OCI-LY1 (cell line): ENCODE results near the gene TNS1.

ENCODE experiments used
- H2AFZ ChIP-seq: fragments of 200-600 bp; sonication (generic), shearing (Covaris generic); 2 replicates; pipeline ENCODE4 v1.6.0; 2014; ENCODE audit warnings: antibody characterized with exemption, mild to moderate bottlenecking, low read length
- H3F3A ChIP-seq: fragments of 200-600 bp; sonication (generic), shearing (Covaris generic); 2 replicates; pipeline ENCODE4 v1.6.0; 2014; ENCODE audit warnings: mild to moderate bottlenecking, antibody characterized with exemption, low read length, moderate library complexity; ENCODE audit not compliant: insufficient read depth
- H3K27ac ChIP-seq: fragments of 200-600 bp; sonication (generic); 2 replicates; pipeline ENCODE4 v1.5.1; 2014; ENCODE audit warnings: low read length, mixed run types, mild to moderate bottlenecking, low read depth; ENCODE audit not compliant: poor library complexity, severe bottlenecking
- H3K27me3 ChIP-seq: fragments of 200-600 bp; sonication (generic); 2 replicates; pipeline ENCODE4 v1.6.0; 2014; ENCODE audit warnings: antibody characterized with exemption, mild to moderate bottlenecking, low read length, moderate library complexity; ENCODE audit not compliant: insufficient read depth
- H3K36me3 ChIP-seq: fragments of 200-600 bp; sonication (generic); 2 replicates; pipeline ENCODE4 v1.6.1; 2014; ENCODE audit warnings: mild to moderate bottlenecking, antibody characterized with exemption, low read length, moderate library complexity, mixed read lengths; ENCODE audit not compliant: insufficient read depth
- H3K4me1 ChIP-seq: fragments of 200-600 bp; sonication (generic); 2 replicates; pipeline ENCODE4 v1.5.1; 2014; ENCODE audit warnings: mild to moderate bottlenecking, low read length, moderate library complexity; ENCODE audit not compliant: insufficient read depth, severe bottlenecking
- H3K4me2 ChIP-seq: fragments of 200-600 bp; sonication (generic), shearing (Covaris generic); 2 replicates; pipeline ENCODE4 v1.6.1; 2014; ENCODE audit warnings: low read length
- H3K4me3 ChIP-seq: fragments of 200-600 bp; sonication (generic); 2 replicates; pipeline ENCODE4 v1.5.1; 2014; ENCODE audit warnings: low read length, low read depth, mild to moderate bottlenecking, mixed read lengths; ENCODE audit not compliant: poor library complexity, severe bottlenecking
- H3K79me2 ChIP-seq: fragments of 200-600 bp; shearing (Covaris generic); 2 replicates; pipeline ENCODE4 v1.6.1; 2016; ENCODE audit warnings: mixed run types, low read length, mixed read lengths; ENCODE audit not compliant: insufficient read depth
- H3K9ac ChIP-seq: fragments of 200-600 bp; sonication (generic), shearing (Covaris generic); 2 replicates; pipeline ENCODE4 v1.6.1; 2014; ENCODE audit warnings: mild to moderate bottlenecking, low read length, mixed read lengths
- H3K9me2 ChIP-seq: fragments of 200-600 bp; sonication (generic), shearing (Covaris generic); 2 replicates; pipeline ENCODE4 v1.6.1; 2014; ENCODE audit warnings: low read depth, mild to moderate bottlenecking, low read length, mixed read lengths
- H3K9me3 ChIP-seq: fragments of 200-600 bp; shearing (Covaris generic); 2 replicates; pipeline ENCODE4 v1.6.1; 2014; ENCODE audit warnings: low read length, mixed read lengths
- H4K20me1 ChIP-seq: fragments of 200-600 bp; sonication (generic), shearing (Covaris generic); 2 replicates; pipeline ENCODE4 v1.6.0; 2016; ENCODE audit warnings: mild to moderate bottlenecking, low read length; ENCODE audit not compliant: insufficient read depth
- EZH2 ChIP-seq: fragments of 200-600 bp; sonication (generic), shearing (Covaris generic); IDR thresholded peaks from 2 replicates; pipeline ENCODE4 v1.8.0; 2017; ENCODE audit warnings: borderline replicate concordance, mixed run types, mild to moderate bottlenecking, antibody characterized with exemption, low read length, moderate library complexity, mixed read lengths
- TF ChIP-seq, protein P1 (sequence below): fragments of 200-600 bp; sonication (generic), shearing (Covaris generic); IDR thresholded peaks from 2 replicates; pipeline ENCODE4 v1.5.1; 2017; ENCODE audit warnings: mild to moderate bottlenecking, antibody characterized with exemption, low read length, moderate library complexity, mixed read lengths

TNS1 gene

DNA sequence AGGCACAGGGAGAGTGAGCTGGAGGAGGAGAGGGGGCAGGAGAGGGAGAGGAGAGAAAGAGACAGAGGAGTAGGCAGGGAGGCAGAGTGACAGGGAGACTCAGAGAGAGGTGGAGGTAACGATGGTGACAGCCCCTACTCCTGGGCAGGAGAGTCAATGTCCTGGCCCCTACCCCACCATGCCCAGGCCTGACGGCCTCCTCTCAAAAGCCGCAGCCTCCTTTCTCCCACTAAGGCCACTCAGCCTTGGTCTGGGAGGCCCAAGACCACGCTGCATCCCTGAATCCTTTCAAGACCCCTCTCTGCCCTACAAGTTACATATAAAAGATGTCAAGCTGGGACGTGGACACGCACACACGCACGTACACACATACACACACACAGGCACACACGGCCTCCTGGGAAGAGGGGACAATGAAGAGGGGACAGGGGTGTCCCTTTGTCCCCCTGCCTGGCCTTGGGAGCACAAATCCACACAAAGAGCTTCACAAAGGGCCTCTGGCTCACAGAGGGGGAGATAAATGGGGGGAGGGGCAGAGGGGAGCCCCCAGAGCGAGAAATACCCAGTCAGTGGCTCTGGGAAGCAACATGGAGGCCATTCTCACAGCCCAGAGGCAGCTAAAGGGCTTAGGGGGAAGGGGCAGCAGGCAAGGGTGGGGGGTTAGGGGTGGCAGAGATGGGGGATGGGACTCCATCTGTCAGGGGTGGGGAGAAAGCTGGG is 19.5 kb upstream of the TNS1 start:
- no peaks in the 10 kb centered on the region for H3K36me3 ChIP-seq
- H3K4me1 ChIP-seq = no peaks in the 10 kb centered on the region
- H3K79me2 ChIP-seq = no peaks in the 10 kb centered on the region
- 0 out of 2 replicates have a peak, but pooled peaks cover 5% of the 10 kb centered on the region for H3K27me3 ChIP-seq
- H3K27ac ChIP-seq = no peak overlapping the region
- no peak overlapping the region for H3K4me2 ChIP-seq
- TF ChIP-seq EZH2 = no peak
- TF ChIP-seq, protein P1, sequence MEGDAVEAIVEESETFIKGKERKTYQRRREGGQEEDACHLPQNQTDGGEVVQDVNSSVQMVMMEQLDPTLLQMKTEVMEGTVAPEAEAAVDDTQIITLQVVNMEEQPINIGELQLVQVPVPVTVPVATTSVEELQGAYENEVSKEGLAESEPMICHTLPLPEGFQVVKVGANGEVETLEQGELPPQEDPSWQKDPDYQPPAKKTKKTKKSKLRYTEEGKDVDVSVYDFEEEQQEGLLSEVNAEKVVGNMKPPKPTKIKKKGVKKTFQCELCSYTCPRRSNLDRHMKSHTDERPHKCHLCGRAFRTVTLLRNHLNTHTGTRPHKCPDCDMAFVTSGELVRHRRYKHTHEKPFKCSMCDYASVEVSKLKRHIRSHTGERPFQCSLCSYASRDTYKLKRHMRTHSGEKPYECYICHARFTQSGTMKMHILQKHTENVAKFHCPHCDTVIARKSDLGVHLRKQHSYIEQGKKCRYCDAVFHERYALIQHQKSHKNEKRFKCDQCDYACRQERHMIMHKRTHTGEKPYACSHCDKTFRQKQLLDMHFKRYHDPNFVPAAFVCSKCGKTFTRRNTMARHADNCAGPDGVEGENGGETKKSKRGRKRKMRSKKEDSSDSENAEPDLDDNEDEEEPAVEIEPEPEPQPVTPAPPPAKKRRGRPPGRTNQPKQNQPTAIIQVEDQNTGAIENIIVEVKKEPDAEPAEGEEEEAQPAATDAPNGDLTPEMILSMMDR = no peak
- H3K9me3 ChIP-seq = no peaks in the 10 kb centered on the region
- H4K20me1 ChIP-seq = no peaks in the 10 kb centered on the region
- H3K4me3 ChIP-seq = no peak overlapping the region
- no peak overlapping the region for H3K9ac ChIP-seq
- no peaks in the 10 kb centered on the region for H3K9me2 ChIP-seq
- H2AFZ ChIP-seq = no peak overlapping the region
- H3F3A ChIP-seq = no peaks in the 10 kb centered on the region

DNA sequence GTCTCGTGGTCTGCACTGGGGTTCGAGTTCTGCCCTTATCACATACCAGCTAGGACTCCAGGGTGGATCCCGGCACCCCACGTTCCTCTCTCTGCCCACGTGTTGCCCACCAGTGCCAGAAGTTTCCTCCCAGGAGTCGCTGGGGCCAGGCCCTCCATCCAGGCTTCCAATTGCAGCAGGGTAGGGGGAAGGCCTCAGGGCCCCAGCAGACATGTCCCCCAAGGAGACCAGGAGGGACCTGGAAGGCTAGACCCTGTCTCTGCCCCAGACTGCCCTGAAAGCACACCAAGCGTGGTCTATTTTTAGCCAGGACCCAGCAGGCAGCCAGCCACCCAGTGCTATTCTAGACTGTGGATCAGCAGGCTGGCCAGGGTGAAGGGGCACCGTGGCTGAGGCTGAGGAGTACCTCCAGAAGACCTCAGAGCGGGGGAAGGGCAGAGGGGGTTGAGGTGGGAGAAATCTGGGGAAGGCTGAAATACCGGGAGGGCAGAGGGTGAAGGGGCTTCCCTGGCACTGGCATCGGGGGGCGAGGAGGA is 18.8 kb upstream of the TNS1 start:
- Histone ChIP-seq H3K79me2 (no peaks in the 10 kb centered on the region), H3K9me3 (no peaks in the 10 kb centered on the region), H3K36me3 (no peaks in the 10 kb centered on the region), H2AFZ (no peak overlapping the region), H3F3A (no peaks in the 10 kb centered on the region), H4K20me1 (no peaks in the 10 kb centered on the region), H3K27me3 (0 out of 2 replicates have a peak, but pooled peaks cover 5% of the 10 kb centered on the region), H3K4me3 (no peak overlapping the region), H3K4me1 (no peaks in the 10 kb centered on the region), H3K27ac (no peak overlapping the region), H3K9me2 (no peaks in the 10 kb centered on the region), H3K9ac (no peak overlapping the region), H3K4me2 (no peak overlapping the region)
- no peak for TF ChIP-seq EZH2
- TF ChIP-seq, protein P1 = no peak

DNA sequence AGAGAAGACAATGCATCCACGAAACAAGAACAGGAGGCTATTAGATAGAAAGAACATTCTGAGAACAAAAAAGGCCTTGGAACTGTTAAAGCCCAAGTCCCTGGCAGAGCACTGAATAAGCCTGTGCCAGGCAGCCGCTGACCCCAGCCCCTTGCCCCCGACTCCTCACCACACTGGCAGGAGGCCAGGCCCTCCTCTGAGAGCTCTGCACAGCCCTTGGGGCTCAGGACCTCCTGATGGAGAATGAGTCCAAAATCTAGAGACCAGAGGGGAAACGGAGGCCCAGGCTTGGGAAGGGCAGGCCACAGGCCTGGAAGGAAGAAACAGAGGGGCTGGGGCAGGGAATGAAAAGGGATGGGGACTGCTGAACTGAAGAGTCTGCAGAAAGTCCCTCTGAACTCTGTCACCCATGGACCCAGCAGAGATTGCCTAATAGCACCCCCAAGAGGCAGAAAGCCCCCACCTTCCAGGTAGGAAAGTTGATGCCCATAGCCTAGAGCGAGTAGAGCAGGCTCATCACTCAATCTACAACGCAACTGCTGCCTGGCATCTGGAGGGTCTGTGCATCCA is 18.3 kb upstream of the TNS1 start:
- TF ChIP-seq, protein P1 = no peak
- TF ChIP-seq EZH2 = no peak
- Histone ChIP-seq H3K9me2 (no peaks in the 10 kb centered on the region), H3K4me2 (no peak overlapping the region), H3K9me3 (no peaks in the 10 kb centered on the region), H3K9ac (no peak overlapping the region), H3K27me3 (0 out of 2 replicates have a peak, but pooled peaks cover 5% of the 10 kb centered on the region), H3K27ac (no peak overlapping the region), H4K20me1 (no peaks in the 10 kb centered on the region), H3F3A (no peaks in the 10 kb centered on the region), H3K36me3 (no peaks in the 10 kb centered on the region), H3K4me3 (no peak overlapping the region), H3K4me1 (no peaks in the 10 kb centered on the region), H3K79me2 (no peaks in the 10 kb centered on the region), H2AFZ (no peak overlapping the region)
